ENCODE data around the gene CMSS1. TPM values are rescaled to one million over a fixed set of nuclear protein-coding genes. Genes with fewer than 3 reads are reported as not detected.

Gene CMSS1
- polyA plus RNA-seq, 1 of the 3 experiments (the other 2 are of a cell fraction): 9.1 TPM

GRCh38 chr3:100057716-100058575, 240.3 kb downstream of the CMSS1 start:
- no peaks in the 10 kb centered on the region for H4K20me1 ChIP-seq (ENCODE audit: insufficient read depth)
- H3K9ac ChIP-seq: no peak overlapping the region
- no peaks in the 10 kb centered on the region for H3K27me3 ChIP-seq (ENCODE audit: insufficient read depth)
- H3K9me3 ChIP-seq: no peaks in the 10 kb centered on the region
- H3K9me2 ChIP-seq: no peaks in the 10 kb centered on the region
- DNase-seq: no peak
- no peak overlapping the region for H3K4me3 ChIP-seq (ENCODE audit: low read depth in 2 of 2, low read length in 1 of 2)
- ChIA-PET POLR2A (no interaction called here), CTCF (interaction anchor here (0.8 to 5.4 kb wide), 5 partner anchors 11 to 226 kb away, joined by 3 to 33 read pairs (median 4); no protein-coding TSS in a partner anchor)
- no peak overlapping the region for H3K27ac ChIP-seq (ENCODE audit: low read depth in 2 of 2, low read length in 1 of 2)
- no peak overlapping the region for H3K4me2 ChIP-seq
- peaks cover 0 to 3% of the 10 kb centered on the region in 2 experiments; a peak in 1 of 4 replicates for H3K4me1 ChIP-seq (ENCODE audit: control insufficient read depth in 1 of 2, insufficient read depth in 2 of 2, low read depth in 1 of 2, low read length in 1 of 2)
- TF ChIP-seq FOXJ3 (CRISPR knock-in tag; IDR thresholded peaks at IDR 0.05): no peak
- TF ChIP-seq CTCF (IDR thresholded peaks at IDR 0.05): 0 out of 2 replicates have a peak, but pooled peaks have one; percentile 8
- no peak for TF ChIP-seq SIN3A (IDR thresholded peaks at IDR 0.05; ENCODE audit: borderline replicate concordance, low read depth, low read length)
- TF ChIP-seq EP300 (IDR thresholded peaks at IDR 0.05; ENCODE audit: borderline replicate concordance in 1 of 2, low read depth in 1 of 2, low read length in 1 of 2): no peak
- no peak for TF ChIP-seq ELF1 (IDR thresholded peaks at IDR 0.05)
- WGBS (ENCODE audit: low lambda C conversion rate): 91% methylated on average over 8 of the region's 8 CpGs
- H3K36me3 ChIP-seq (replicated peaks in 1 of 2; ENCODE audit: control insufficient read depth in 1 of 2, insufficient read depth in 2 of 2, low read length in 1 of 2): no peaks in the 10 kb centered on the region
- no peaks in the 10 kb centered on the region for H3F3A ChIP-seq (replicated peaks; ENCODE audit: insufficient read depth)
- no peaks in the 10 kb centered on the region for H3K79me2 ChIP-seq (ENCODE audit: insufficient read depth)
- H2AFZ ChIP-seq (ENCODE audit: low read depth): no peak overlapping the region

- Histone ChIP-seq H3K9me3 (no peaks in the 10 kb centered on the region), H3F3A (replicated peaks; ENCODE audit: insufficient read depth) (no peaks in the 10 kb centered on the region), H3K36me3 (replicated peaks in 1 of 2; ENCODE audit: control insufficient read depth in 1 of 2, insufficient read depth in 2 of 2, low read length in 1 of 2) (no peaks in the 10 kb centered on the region), H3K9ac (no peak overlapping the region), H3K27ac (ENCODE audit: low read depth in 2 of 2, low read length in 1 of 2) (no peak overlapping the region), H3K4me3 (ENCODE audit: low read depth in 2 of 2, low read length in 1 of 2) (no peak overlapping the region), H3K4me2 (no peak overlapping the region), H3K9me2 (no peaks in the 10 kb centered on the region), H3K4me1 (ENCODE audit: control insufficient read depth in 1 of 2, insufficient read depth in 2 of 2, low read depth in 1 of 2, low read length in 1 of 2) (peaks cover 0 to 3% of the 10 kb centered on the region in 2 experiments; a peak in 1 of 4 replicates), H3K27me3 (ENCODE audit: insufficient read depth) (no peaks in the 10 kb centered on the region), H3K79me2 (ENCODE audit: insufficient read depth) (no peaks in the 10 kb centered on the region), H2AFZ (ENCODE audit: low read depth) (no peak overlapping the region), H4K20me1 (ENCODE audit: insufficient read depth) (no peaks in the 10 kb centered on the region)
- ChIA-PET CTCF (interaction anchor here (1.6 to 5.4 kb wide), 3 partner anchors 9 to 195 kb away, joined by 4 to 33 read pairs (median 8); no protein-coding TSS in a partner anchor), POLR2A (no interaction called here)
- no peak for DNase-seq
- 93% methylated on average over 3 of the region's 3 CpGs for WGBS (ENCODE audit: low lambda C conversion rate)
- TF ChIP-seq TEAD4 (IDR thresholded peaks at IDR 0.05; ENCODE audit: borderline replicate concordance, insufficient read depth): no peak
- TF ChIP-seq IRF3 (IDR thresholded peaks at IDR 0.05; ENCODE audit: low read depth, low read length): no peak
- no peak for TF ChIP-seq MXI1 (IDR thresholded peaks at IDR 0.05; ENCODE audit: low read depth, low read length)
- TF ChIP-seq ELF1 (IDR thresholded peaks at IDR 0.05): no peak
- no peak for TF ChIP-seq RCOR1 (IDR thresholded peaks at IDR 0.05; ENCODE audit: low read length)
- TF ChIP-seq YY1 (IDR thresholded peaks at IDR 0.05; ENCODE audit: low read depth): no peak
- TF ChIP-seq CTCF (IDR thresholded peaks at IDR 0.05): no peak
- TF ChIP-seq USF2 (IDR thresholded peaks at IDR 0.05; ENCODE audit: borderline replicate concordance, low read depth, low read length): no peak
- no peak for TF ChIP-seq NFIC (IDR thresholded peaks at IDR 0.05; ENCODE audit: borderline replicate concordance)
- no peak for TF ChIP-seq RFX5 (IDR thresholded peaks at IDR 0.05; ENCODE audit: low read length)
- no peak for TF ChIP-seq MAX (IDR thresholded peaks at IDR 0.05; ENCODE audit: low read depth)
Measured at GRCh38 chr3:100059472-100059871, 241.8 kb downstream of the CMSS1 start.

Measured in SK-N-SH (cell line).